ENCODE results near the gene LGALS8.
"Not testable (repeated sequence)": the region's sequence is repeated elsewhere in the genome, so short reads cannot be mapped to it uniquely, and the experiment has no call there.

LGALS8 gene

GRCh38 chr1:236536540-236536939 lies 12.8 kb downstream of the LGALS8 start:
- in situ Hi-C loops (cut with MboI; ENCODE audit: low sequenced_read_pairs): no loop called here

GRCh38 chr1:236540813-236541465 lies 17.2 kb downstream of the LGALS8 start:
- in situ Hi-C loops (cut with MboI; ENCODE audit: low sequenced_read_pairs): no loop called here

- in situ Hi-C loops (cut with MboI; ENCODE audit: low sequenced_read_pairs): no loop called here
These were observed 17.9 kb downstream of the LGALS8 start for GRCh38 chr1:236541710-236542109.

- in situ Hi-C loops (cut with MboI; ENCODE audit: low sequenced_read_pairs): no loop called here
These were observed 19.4 kb downstream of the LGALS8 start for GRCh38 chr1:236543065-236543669.

- in situ Hi-C loops (cut with MboI; ENCODE audit: low sequenced_read_pairs): no loop called here
These were observed 21.9 kb downstream of the LGALS8 start for GRCh38 chr1:236545621-236546169.

- in situ Hi-C loops (cut with MboI; ENCODE audit: low sequenced_read_pairs): no loop called here
These were observed 24.7 kb downstream of the LGALS8 start for GRCh38 chr1:236548452-236548851.

GRCh38 chr1:236550961-236551851 lies 27.4 kb downstream of the LGALS8 start:
- in situ Hi-C loops (cut with MboI; ENCODE audit: low sequenced_read_pairs): no loop called here

- in situ Hi-C loops (cut with MboI; ENCODE audit: low sequenced_read_pairs): no loop called here
These were observed 28.3 kb downstream of the LGALS8 start for GRCh38 chr1:236552096-236552495.

- in situ Hi-C loops (cut with MboI; ENCODE audit: low sequenced_read_pairs): no loop called here
These were observed 29.1 kb downstream of the LGALS8 start for GRCh38 chr1:236552901-236553300.

- in situ Hi-C loops (cut with MboI; ENCODE audit: low sequenced_read_pairs): no loop called here
These were observed 29.6 kb downstream of the LGALS8 start for GRCh38 chr1:236553370-236553769.

- in situ Hi-C loops (cut with MboI; ENCODE audit: low sequenced_read_pairs): no loop called here
These were observed 32.8 kb downstream of the LGALS8 start for GRCh38 chr1:236556606-236557005.

- in situ Hi-C loops (cut with MboI; ENCODE audit: low sequenced_read_pairs): no loop called here
These were observed 34.3 kb downstream of the LGALS8 start for GRCh38 chr1:236558081-236558480.

GRCh38 chr1:236558846-236559245 lies 35.1 kb downstream of the LGALS8 start:
- in situ Hi-C loops (cut with MboI; ENCODE audit: low sequenced_read_pairs): no loop called here

GRCh38 chr1:236560213-236560771 lies 36.5 kb downstream of the LGALS8 start:
- in situ Hi-C loops (cut with MboI; ENCODE audit: low sequenced_read_pairs): no loop called here

- in situ Hi-C loops (cut with MboI; ENCODE audit: low sequenced_read_pairs): no loop called here
These were observed 38.2 kb downstream of the LGALS8 start for GRCh38 chr1:236561976-236562375.

- in situ Hi-C loops (cut with MboI; ENCODE audit: low sequenced_read_pairs): no loop called here
These were observed 41.7 kb downstream of the LGALS8 start for GRCh38 chr1:236565530-236565929.

- in situ Hi-C loops (cut with MboI; ENCODE audit: low sequenced_read_pairs): no loop called here
These were observed 44.6 kb downstream of the LGALS8 start for GRCh38 chr1:236568285-236568894.

GRCh38 chr1:236575523-236575922 lies 51.7 kb downstream of the LGALS8 start:
- in situ Hi-C loops (cut with MboI; ENCODE audit: low sequenced_read_pairs): no loop called here

- in situ Hi-C loops (cut with MboI; ENCODE audit: low sequenced_read_pairs): no loop called here
These were observed 52.2 kb downstream of the LGALS8 start for GRCh38 chr1:236576004-236576403.

- in situ Hi-C loops (cut with MboI; ENCODE audit: low sequenced_read_pairs): not testable (repeated sequence)
These were observed 53.3 kb downstream of the LGALS8 start for GRCh38 chr1:236577041-236577440.

GRCh38 chr1:236578661-236579060 lies 54.9 kb downstream of the LGALS8 start:
- in situ Hi-C loops (cut with MboI; ENCODE audit: low sequenced_read_pairs): no loop called here

All from HL-60/S4 treated with phorbol 12-myristate 13-acetate at 8.2 ng/mL for 4 days and 3 days (cell line).